Measurements from ENCODE around the gene GRIFIN.

Gene GRIFIN

DNA sequence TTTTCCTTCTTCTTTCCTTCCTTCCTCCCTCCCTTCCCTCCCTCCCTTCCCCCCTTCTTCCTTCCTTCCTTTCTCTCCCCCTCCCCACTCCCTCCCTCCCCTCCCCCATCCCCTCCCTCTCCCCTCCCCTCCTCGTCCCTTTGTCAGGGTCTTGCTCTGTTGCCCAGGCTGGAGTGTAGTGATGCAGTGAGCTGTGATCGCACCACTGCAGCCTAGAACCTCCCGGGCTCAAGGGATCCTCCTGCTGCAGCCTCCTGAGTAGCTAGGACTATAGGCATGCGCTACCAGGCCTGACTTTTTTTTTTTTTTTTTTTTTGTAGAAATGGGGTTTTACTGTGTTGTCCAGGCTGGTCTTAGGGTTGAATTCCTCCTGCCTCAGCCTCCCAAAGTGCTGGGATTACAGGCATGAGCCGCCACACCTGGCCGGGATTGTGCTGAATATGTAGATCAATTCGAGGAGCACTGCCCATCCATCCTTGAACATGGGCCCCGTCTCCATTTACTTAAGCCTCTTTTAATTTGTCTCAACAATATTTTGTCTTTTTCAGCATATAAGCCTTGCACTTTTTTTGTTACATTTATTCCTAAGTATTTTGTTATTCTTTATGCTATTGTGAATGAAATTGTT lies 23.4 kb downstream of the GRIFIN start:
- no peak for DNase-seq

DNA sequence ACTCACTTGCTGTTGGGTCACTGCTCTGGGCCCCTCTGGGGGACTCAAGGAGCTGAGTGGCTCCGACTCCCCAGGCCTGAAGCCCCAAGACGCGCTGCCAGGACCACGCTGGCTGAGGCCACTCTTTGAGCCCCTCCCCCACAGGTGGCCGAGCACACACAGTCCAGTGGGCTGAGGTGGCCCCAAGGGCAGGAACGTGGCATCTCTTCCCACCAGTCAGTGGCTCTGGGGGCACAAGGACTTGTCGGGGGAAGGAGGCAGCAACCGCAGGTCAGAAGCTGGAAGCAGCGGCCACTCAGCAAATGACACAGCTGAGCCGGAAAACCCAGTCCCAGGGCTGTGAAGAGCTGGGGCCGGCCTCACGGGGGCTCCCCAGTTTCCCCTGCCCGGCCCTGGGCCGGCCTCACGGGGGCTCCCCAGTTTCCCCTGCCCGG lies 24.1 kb downstream of the GRIFIN start:
- peak; percentile 14 for DNase-seq

DNA sequence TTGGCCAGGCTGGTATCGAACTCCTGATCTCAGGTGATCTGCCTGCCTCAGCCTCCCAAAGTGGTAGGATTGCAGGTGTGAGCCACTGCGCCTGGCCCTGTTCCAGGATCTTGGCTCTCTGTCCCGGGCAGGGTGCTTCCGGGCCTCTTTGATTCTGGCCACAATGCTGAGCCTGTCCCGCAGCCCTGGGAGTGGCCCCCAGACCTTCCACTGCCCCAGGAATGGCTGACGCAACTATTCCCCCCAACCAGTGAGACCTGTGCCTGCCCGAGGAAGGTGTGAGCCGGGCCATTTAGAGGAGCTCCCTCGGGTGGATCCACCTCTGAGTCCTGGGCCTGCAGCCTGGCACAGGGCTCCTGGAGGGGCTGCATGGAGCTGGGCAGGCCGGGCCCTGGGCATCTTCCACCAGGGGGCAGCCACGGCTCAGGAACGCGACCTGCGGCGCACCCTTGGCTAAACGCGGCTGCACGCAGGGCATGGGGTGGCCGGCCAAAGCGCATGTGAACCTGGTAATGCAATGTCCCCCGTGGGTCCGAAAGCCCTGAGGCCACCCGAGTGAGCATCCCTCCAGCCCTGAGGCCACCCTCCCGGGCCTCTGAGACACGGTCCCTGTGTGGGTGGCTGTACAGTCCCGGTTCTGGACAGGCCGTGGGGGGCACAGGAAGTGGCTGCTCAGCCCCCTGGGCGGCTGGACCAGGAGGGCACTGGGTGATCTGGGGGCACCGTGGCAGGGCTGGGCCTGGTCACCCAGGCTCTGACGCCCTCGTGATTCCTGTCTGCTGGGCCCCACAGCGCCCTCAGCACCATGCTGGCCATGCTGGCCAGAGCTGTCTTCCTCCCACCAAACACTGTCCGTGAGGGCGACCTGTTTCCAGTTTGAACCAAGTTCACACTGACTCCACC lies 24.8 kb downstream of the GRIFIN start:
- DNase-seq = peak; percentile 75

DNA sequence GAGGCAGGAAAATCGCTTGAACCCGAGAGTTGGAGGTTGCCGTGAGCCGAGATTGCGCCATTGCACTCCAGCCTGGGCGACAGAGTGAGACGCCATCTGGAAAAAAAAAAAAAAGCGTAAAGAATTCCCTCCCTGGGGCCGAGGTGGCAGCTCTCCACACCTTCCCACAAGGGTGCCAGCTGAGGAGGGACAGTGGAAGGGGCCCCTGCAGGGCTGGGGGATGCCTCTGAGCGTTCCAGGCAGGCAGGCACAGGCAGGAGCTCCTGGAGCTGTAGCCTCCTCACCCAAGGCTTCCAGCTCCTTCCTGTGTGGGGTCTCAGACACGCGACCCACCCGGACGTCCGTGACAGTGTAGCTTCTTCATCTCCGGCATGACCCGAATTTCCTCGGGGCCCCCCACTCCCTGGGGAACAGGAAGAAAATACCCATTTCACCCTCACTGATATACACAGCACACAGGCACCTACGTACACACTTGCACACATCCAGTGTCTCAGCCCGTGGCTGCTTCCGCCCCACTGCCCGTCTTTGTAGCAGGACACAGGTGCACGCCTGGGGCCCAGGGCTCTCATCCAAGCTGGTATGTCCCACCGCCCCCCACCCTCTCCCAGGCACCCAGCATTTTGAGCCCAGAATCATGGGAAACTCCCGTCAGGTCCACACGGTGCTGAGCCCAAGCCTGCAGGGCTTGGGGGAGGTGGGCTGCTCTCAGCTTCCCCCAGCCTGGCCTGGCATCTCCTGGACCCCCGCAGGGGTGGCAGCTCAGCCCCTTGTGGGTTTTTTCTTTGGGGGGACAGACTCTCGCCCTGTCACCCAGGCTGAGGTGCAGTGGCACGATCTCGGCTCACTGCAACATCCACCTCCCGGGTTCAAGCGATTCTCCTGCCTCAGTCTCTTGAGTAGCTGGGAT lies 25.7 kb downstream of the GRIFIN start:
- DNase-seq = no peak

DNA sequence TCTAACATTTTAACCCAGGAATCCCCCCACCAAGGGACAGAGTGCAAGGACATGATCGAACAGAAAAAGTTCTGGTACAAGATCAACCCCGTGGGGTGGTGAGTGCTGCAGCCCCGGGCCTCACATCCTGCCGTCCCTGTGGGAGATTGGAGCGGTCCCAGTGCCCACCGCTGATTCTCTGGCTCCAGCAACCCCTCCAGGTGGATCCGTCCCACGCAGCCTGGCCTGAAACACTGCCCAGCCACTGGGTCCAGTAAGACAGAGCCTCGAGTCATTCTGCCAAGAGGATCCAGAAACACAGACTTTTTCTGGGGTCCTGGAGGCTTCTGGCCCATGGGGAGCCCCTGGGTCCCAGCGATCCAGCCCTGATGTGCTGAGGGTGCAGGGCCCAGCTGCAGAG lies 29.5 kb downstream of the GRIFIN start:
- DNase-seq = no peak

DNA sequence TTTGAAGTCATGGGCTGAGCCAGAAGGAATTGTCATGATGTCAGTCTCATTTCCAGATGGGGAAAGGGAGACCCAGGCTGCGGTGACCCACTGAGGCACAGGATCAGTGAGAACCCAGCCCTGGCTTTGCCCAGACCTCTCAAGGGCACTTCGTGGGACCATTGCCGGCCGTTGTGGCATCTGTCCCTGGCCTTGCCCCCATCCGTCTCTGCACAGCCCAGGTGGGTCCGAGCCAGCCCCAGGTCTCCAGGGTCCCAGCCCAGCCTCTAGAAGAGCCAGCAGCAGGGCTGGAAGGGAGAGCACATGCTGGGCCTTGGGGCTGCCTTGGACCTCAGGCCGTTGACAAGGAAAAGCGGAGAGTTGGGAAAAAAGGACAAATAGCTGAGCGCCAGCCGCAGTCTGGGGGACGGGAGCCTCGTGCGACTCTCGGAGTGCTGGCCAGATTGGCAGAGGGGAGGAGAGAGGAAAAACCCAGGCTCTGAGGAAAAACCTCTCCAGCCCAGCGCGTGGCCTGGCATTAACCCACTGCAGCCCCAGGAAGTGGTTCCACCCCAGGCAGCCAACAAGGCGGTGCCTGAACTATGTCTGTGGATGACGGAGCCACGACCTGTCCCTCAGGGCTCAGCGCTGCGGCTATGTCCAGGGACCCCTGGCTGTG lies 30.2 kb downstream of the GRIFIN start:
- DNase-seq = no peak

DNA sequence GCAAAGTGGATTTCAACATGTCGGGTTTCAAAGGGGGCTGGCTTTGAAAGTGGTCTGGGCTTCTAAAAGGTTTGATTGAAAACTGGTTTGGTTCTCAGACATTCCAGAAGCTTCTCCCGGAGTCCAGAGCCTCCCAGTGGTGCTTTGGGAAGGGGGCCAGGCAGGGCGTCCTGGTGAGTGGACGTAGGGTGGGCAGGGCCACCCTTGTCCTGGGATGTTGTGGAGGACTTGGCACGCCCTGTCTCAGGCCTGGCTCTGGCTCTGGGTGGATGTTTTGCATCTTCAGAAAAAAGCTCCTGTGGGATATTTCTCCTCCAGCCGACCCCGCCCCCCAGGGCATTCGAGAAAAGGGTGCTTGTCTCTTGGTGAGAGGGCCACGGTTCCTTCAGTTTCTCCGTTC lies 31.2 kb downstream of the GRIFIN start:
- DNase-seq = no peak

DNA sequence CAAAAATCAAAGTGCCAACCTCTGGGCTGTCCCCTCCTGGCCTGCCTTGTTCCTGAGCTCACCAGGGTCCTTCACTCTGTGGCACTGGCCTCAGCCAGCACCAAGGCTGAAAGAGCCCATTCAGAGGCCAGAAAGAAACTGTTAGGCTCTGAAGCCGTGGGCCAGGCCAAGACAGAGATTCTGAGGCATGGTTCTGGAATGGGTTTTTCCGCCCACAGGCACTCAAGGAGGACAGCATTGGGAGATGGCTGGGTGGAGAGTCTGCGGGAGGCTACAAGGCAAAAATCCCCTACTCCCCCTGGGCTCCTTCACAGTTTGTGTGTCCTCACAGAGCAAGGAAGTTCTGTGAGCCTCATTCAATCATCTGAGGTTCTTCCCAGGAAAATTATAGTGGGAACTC lies 31.7 kb downstream of the GRIFIN start:
- DNase-seq = no peak

DNA sequence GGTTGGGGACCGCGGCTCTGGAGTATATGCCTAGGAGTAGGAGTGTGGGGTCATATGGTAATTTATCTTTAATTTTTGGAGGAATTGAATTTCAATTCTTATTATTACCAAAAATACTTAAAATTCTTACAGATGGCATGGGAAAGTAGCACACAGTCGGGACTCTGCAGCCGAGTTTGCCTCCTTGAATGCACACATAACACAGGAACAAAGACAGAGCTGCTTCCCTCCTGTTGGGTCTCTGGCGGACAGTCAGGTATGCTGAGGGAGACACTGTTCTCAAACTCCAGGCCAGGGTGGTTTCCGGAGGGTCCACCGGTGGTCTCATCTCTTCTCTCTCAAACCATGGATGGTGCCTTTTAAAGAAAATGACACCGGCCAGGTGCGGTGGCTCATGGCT lies 32.7 kb downstream of the GRIFIN start:
- no peak for DNase-seq

DNA sequence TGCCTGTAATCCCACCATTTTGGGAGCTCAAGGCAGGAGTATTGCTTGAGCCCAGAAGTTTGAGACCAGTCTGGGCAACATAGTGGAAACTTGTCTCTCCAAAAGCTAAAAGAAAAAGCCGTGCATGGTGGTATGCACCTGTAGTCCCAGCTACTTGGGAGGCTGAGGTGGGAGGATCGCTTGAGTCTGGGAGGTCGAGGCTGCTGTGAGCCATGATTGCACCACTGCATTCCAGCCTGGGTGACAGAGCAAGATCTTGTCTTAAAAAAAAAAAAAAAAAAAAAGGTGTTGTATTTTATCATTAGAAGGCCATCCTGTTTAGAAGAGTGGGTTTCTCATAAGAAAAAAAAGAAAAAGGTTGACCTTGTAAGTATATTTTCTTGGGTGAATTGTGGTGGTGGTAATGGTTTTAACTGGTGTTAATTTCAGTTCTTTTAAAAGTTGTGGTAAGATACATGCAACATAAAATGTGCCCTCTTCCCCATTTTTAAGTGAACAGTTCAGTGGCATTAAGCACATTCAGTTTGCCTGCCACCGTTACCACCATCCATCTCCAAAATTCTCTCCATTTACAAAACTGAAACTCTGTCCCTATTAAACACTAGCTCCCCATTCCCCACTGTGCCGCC lies 34.7 kb downstream of the GRIFIN start:
- DNase-seq = no peak

DNA sequence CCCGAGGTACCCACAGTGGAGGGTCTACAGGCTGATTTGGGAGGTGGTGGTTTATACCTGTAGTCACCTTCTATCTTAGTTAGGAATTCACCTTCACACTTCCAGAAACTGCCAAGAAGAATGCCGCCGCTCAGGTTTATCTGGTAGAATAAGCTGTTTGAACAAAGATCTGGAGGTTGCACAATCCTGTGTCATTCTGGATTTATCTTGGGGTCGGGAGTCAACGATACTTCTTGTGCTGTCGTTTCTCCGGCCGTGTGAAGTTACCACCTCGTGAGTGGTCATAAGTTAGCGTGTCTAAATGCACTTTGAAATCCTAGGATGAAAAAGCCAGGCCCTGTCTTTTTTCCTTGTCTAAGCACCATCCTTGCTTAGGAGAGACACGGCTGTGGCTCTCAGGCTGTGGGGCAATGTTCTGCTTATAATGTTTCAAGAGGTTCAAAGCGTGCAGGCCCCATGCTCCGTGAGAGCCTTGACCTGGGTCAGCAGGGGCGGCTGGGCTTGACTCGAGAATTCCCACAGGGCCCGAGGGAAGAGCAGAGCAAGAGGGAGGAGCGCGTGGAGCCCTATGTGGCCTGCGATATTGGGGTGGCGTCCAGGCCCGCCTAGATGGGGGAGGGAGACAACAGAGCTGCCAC lies 35.5 kb downstream of the GRIFIN start:
- no peak for DNase-seq

DNA sequence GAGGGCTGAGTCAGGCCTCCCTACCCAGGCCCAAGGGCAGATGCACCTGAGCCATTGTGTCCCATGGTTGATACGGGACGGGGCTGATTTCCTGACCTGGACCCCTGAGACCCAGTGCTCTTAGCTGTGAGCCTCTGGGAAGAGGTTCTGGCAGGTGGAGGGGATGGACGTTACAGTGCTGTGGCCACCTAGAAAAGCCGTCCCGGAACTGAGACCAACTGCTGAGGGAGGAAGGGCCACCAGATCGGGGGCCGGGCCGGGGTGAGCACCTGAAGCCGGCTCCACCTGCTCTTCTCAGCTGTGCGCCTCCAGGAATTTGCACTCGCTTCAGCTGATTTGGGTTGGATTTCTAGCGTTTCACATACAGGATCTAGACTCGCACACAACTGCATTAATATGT lies 37.4 kb downstream of the GRIFIN start:
- DNase-seq = no peak

DNA sequence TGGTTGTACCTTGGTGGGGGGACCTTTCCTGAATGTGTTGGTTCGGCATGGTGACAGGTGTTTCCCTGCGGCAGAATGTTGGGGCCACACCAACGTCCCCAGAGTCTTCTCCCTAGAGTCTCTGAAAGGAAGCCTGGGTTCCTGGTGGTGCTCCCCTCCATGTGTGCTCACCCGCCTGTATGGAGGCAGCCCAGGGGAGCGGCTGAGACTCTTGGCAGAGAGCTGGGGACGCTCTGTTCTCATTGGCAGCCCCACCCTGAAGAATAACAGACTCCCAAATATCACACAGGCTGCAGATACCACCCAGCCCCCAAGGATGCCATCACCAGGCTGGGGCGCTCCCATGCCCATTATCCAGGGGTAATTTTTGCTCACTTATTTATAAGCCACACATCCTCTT lies 38.0 kb downstream of the GRIFIN start:
- no peak for DNase-seq

DNA sequence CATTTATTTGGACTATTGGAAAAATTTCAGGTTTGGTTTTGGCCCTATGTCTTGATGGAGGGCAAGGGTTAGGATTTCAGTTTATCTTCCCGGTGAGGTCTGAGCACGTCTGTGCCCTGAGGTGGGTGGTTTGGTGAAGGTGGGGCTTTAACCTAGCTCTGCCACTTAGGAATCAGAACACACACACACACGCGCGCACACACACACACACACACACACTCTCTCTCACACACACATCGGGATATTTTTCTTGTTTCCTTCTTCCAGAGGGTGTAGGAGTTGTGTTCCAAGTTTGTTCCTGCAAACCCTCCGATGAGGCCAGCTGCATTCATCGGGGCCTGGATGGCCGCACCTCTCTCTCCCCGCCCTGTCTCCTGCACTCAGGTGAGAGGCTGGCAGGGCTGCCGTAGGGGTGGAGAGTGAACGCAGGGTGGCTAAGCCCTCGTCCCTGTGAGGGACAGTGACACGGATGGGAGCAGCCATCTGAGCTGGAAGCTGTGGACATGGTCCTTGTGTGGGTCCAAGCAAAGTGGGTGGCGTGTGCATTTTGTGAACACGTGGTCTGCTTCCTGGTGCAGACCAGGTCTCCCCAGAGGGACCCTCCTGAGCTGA lies 38.6 kb downstream of the GRIFIN start:
- DNase-seq = no peak

DNA sequence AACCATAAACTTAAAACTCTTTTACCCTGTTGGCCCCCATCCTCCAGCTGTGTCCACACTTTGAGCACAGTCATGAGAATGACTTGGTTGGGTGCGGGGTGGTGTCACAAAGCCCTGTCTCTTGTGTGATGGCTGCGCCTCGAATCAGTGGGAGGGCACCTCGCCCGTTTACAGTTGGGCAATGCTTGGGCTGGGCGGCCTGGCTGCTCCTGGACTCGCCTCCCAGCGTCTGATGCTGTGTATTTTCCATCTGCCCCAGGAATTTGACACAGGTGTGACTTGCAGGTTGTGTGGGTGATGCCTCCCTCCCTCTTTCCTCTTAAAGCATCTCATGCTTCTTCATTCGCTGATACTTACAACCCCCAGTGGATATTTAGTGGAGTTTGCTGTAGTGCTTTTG lies 39.1 kb downstream of the GRIFIN start:
- DNase-seq = no peak

DNA sequence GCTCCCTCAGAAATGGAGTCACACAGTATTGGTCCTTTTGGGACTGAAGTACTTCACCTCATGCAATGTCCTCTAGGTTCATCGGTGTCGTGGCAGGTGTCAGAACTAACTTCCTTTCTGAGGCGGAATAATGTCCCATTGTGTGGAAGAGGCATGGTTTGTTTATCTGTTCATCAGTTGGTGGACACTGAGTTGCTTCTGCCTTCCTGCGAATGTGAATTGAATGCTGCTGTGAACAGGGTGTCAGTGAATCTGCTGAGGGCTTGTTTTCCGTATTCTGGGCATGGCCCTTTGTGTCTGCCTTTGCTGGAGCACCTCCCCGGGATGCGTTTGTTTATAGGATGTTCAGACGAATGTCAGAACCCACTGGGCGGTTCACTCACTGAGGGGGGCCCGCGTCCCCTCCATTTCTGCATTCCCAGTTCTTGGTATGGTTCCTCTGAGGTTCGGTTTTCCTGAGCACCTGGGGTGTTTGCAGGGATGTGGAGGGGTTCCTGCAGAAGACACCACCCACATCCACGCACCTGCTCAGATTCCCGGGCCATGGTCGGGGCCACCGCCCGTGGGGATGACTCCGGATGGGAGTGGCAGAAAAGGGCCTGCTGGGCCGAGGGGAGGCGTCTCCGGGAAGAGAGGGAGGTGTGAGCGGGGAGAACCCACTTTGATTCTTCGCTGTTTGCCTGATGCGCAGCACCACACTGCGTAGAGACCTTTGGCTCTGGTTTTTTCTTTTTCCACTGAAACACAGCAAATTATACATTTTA lies 39.7 kb downstream of the GRIFIN start:
- DNase-seq = no peak

DNA sequence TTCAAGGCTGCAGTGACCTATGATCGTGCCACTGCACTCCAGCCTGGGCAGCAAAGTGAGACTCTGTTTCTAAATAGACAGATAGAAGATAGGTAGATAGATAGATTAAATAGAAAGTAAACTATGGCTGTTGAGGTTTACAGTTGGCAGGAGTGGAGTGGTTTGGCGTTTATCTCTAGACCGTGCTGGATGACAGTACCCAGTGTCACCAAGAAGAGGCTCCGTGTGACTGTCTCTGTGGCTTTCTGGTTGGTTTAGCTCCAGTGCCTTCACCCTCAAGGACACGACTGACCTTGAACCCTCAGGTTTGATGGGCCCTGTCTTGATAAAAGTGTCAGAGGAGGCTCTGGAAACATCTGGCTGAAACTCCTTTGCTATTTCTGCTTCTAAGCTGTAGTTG lies 41.1 kb downstream of the GRIFIN start:
- no peak for DNase-seq

DNA sequence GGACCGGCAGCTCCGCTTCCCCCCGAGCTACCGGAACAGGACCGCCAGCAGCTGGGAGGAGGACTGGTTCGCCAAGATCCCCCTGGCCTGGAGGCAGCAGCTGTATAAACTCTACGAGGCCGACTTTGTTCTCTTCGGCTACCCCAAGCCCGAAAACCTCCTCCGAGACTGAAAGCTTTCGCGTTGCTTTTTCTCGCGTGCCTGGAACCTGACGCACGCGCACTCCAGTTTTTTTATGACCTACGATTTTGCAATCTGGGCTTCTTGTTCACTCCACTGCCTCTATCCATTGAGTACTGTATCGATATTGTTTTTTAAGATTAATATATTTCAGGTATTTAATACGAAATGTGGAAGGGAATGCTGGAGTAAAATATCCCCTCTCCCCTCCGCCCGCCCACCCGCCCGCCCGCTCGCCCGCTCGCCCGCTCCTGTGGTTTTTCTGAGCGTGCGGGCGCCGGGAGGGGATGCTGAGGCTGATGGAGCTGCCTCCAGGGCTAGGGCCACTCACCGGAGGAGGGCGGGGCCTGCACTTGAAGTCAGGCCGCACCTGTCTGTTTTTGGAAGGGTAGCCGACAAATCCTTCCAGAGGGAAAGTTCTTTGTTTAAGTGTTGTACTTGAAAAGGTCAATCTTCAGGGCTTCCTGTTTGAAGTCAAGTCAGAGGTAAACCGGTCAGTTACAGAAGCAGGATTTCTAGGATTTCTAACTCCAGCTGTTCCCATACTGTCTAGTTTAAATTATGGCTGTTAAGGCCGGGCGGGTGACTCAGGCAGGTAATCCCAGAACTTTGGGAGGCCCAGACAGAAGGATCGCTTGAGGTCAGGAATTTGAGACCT lies 42.3 kb downstream of the GRIFIN start:
- no peak for DNase-seq

DNA sequence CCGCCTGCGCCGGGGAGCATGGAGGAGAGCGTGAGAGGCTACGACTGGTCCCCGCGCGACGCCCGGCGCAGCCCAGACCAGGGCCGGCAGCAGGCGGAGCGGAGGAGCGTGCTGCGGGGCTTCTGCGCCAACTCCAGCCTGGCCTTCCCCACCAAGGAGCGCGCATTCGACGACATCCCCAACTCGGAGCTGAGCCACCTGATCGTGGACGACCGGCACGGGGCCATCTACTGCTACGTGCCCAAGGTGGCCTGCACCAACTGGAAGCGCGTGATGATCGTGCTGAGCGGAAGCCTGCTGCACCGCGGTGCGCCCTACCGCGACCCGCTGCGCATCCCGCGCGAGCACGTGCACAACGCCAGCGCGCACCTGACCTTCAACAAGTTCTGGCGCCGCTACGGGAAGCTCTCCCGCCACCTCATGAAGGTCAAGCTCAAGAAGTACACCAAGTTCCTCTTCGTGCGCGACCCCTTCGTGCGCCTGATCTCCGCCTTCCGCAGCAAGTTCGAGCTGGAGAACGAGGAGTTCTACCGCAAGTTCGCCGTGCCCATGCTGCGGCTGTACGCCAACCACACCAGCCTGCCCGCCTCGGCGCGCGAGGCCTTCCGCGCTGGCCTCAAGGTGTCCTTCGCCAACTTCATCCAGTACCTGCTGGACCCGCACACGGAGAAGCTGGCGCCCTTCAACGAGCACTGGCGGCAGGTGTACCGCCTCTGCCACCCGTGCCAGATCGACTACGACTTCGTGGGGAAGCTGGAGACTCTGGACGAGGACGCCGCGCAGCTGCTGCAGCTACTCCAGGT lies 43.1 kb downstream of the GRIFIN start:
- no peak for DNase-seq

All from CD4-positive, alpha-beta T cell treated with Interleukin-10 for 1 hour (primary cell).